OCI-LY7 (cell line): ENCODE measurements around the gene RTEL1.

Source experiments
- EZH2phosphoT487 ChIP-seq: fragments of 200-600 bp; sonication (generic); IDR thresholded peaks from 2 replicates; pipeline ENCODE4 v1.6.1; 2018; ENCODE audit warnings: low read depth, borderline replicate concordance, mild to moderate bottlenecking, mixed run types, antibody characterized with exemption, low read length, moderate library complexity, mixed read lengths
- TF ChIP-seq, protein P1 (sequence below): fragments of 200-600 bp; sonication (generic); conservative IDR thresholded peaks from 2 replicates; pipeline ENCODE4 v1.5.1; 2014; ENCODE audit warnings: mild to moderate bottlenecking, antibody characterized with exemption, low read length, moderate library complexity, mixed read lengths

DNA sequence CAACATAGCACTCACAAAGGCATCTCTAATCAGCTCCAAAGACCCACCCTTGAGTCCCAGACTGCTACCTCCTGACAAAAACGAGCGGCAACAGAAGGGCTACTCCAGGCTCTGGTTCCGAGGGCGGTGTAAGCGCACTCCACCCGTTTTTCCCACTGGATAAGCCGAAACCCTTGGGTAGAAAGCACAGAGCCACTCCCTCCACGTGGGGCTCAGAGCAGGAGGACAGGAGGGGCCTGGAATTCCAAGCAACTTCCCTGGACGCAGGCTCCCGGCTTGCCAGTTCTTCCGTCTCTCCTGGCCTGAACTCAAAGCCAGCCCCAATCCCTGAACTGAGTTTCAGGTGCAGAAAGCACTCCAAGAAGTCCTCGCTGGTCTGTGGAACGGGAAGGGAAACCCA, 38.6 kb upstream of the RTEL1 start:
- TF ChIP-seq, protein P1, sequence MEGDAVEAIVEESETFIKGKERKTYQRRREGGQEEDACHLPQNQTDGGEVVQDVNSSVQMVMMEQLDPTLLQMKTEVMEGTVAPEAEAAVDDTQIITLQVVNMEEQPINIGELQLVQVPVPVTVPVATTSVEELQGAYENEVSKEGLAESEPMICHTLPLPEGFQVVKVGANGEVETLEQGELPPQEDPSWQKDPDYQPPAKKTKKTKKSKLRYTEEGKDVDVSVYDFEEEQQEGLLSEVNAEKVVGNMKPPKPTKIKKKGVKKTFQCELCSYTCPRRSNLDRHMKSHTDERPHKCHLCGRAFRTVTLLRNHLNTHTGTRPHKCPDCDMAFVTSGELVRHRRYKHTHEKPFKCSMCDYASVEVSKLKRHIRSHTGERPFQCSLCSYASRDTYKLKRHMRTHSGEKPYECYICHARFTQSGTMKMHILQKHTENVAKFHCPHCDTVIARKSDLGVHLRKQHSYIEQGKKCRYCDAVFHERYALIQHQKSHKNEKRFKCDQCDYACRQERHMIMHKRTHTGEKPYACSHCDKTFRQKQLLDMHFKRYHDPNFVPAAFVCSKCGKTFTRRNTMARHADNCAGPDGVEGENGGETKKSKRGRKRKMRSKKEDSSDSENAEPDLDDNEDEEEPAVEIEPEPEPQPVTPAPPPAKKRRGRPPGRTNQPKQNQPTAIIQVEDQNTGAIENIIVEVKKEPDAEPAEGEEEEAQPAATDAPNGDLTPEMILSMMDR: no peak
- TF ChIP-seq EZH2phosphoT487: no peak
